Measurements from ENCODE around the gene FBXL16.

Gene FBXL16

GRCh38 chr16:747978-748746, 42.6 kb upstream of the FBXL16 start:
- no peaks in the 10 kb centered on the region for H3K9me2 ChIP-seq (replicated peaks; ENCODE audit: insufficient read depth, low read length)
- no peaks in the 10 kb centered on the region for H3F3A ChIP-seq (ENCODE audit: insufficient read depth, low read length)
- peaks cover 80% of the 10 kb centered on the region for H3K27me3 ChIP-seq (replicated peaks; ENCODE audit: insufficient read depth, low read length)
- H3K4me3 ChIP-seq (ENCODE audit: low read length), result no peak overlapping the region
- H3K4me1 ChIP-seq (ENCODE audit: low read length), result no peaks in the 10 kb centered on the region
- H3K79me2 ChIP-seq (ENCODE audit: low read length), result no peaks in the 10 kb centered on the region
- TF ChIP-seq EZH2 (optimal IDR thresholded peaks at IDR 0.05; ENCODE audit: low read depth, low read length) (no peak), CTCF (IDR thresholded peaks at IDR 0.05; ENCODE audit: low read length) (no peak), EZH2phosphoT487 (IDR thresholded peaks at IDR 0.05; ENCODE audit: low read length) (no peak)
- no peaks in the 10 kb centered on the region for H3K36me3 ChIP-seq (replicated peaks; ENCODE audit: insufficient read depth, low read length)
- H3K9me3 ChIP-seq (replicated peaks; ENCODE audit: insufficient read depth, low read length), result no peaks in the 10 kb centered on the region
- H3K4me2 ChIP-seq (ENCODE audit: low read depth, low read length), result no peak overlapping the region
- DNase-seq, result no peak
- no peak overlapping the region for H3K27ac ChIP-seq (ENCODE audit: low read length)
- H3K9ac ChIP-seq (ENCODE audit: low read length), result no peak overlapping the region
- H4K20me1 ChIP-seq (ENCODE audit: insufficient read depth, low read length), result no peaks in the 10 kb centered on the region
- H2AFZ ChIP-seq (ENCODE audit: low read length), result no peak overlapping the region

DNA sequence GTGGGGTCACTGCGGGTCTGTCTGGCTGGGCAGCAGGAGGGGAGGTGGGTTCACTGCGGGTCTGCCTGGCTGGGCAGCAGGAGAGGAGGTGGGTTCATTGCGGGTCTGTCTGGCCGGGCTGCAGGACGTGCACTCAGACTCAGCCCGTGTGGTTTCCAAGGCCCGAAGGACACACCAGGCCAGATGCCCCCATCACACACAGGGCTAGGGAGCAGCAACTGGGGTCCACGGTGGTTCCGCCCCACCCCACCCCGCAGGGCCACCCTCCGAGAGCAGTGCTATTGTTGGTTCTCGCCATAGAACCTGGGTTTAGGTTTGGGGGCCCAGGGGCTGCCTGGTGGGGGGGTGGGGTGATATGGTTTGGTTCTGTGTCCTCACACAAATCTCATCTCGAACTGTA, 41.0 kb upstream of the FBXL16 start:
- Histone ChIP-seq H3K4me2 (ENCODE audit: low read depth, low read length) (no peak overlapping the region), H3K9me2 (replicated peaks; ENCODE audit: insufficient read depth, low read length) (no peaks in the 10 kb centered on the region), H3K36me3 (replicated peaks; ENCODE audit: insufficient read depth, low read length) (no peaks in the 10 kb centered on the region), H3F3A (ENCODE audit: insufficient read depth, low read length) (no peaks in the 10 kb centered on the region), H2AFZ (ENCODE audit: low read length) (no peak overlapping the region), H3K79me2 (ENCODE audit: low read length) (no peaks in the 10 kb centered on the region), H3K27me3 (replicated peaks; ENCODE audit: insufficient read depth, low read length) (peaks cover 72% of the 10 kb centered on the region), H3K9me3 (replicated peaks; ENCODE audit: insufficient read depth, low read length) (no peaks in the 10 kb centered on the region), H3K4me3 (ENCODE audit: low read length) (no peak overlapping the region), H3K4me1 (ENCODE audit: low read length) (no peaks in the 10 kb centered on the region), H3K9ac (ENCODE audit: low read length) (no peak overlapping the region), H4K20me1 (ENCODE audit: insufficient read depth, low read length) (no peaks in the 10 kb centered on the region), H3K27ac (ENCODE audit: low read length) (no peak overlapping the region)
- no peak for DNase-seq
- TF ChIP-seq CTCF (IDR thresholded peaks at IDR 0.05; ENCODE audit: low read length) (no peak), EZH2phosphoT487 (IDR thresholded peaks at IDR 0.05; ENCODE audit: low read length) (no peak), EZH2 (optimal IDR thresholded peaks at IDR 0.05; ENCODE audit: low read depth, low read length) (no peak)

DNA sequence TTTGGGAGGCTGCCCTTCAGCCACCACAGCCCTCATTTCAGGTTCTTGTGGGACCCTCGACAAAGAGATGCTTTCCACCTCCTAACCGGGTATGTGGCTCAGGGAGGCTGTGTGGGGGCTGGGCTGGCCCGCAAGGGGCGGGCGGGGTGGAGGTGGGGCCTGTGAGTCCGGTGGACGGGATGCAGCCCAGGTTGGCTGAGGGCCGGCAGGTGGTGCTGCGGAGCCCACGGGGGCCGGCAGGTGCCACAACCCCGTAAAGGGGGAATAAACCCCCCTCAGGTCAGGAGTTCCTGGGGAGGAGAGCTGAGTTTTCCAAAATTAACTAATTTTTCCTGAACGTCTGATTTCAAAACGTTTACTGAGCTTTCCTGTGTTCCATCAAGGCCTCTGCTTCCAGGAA, 40.1 kb upstream of the FBXL16 start:
- Histone ChIP-seq H3K79me2 (ENCODE audit: low read length) (no peaks in the 10 kb centered on the region), H4K20me1 (ENCODE audit: insufficient read depth, low read length) (no peaks in the 10 kb centered on the region), H2AFZ (ENCODE audit: low read length) (no peak overlapping the region), H3K4me2 (ENCODE audit: low read depth, low read length) (no peak overlapping the region), H3F3A (ENCODE audit: insufficient read depth, low read length) (no peaks in the 10 kb centered on the region), H3K27ac (ENCODE audit: low read length) (no peak overlapping the region), H3K36me3 (replicated peaks; ENCODE audit: insufficient read depth, low read length) (no peaks in the 10 kb centered on the region), H3K9ac (ENCODE audit: low read length) (no peak overlapping the region), H3K9me2 (replicated peaks; ENCODE audit: insufficient read depth, low read length) (no peaks in the 10 kb centered on the region), H3K4me1 (ENCODE audit: low read length) (no peaks in the 10 kb centered on the region), H3K9me3 (replicated peaks; ENCODE audit: insufficient read depth, low read length) (no peaks in the 10 kb centered on the region), H3K27me3 (replicated peaks; ENCODE audit: insufficient read depth, low read length) (peaks cover 63% of the 10 kb centered on the region), H3K4me3 (ENCODE audit: low read length) (no peak overlapping the region)
- peak; percentile 48 for DNase-seq
- peak; percentile 60 for TF ChIP-seq CTCF (IDR thresholded peaks at IDR 0.05; ENCODE audit: low read length)
- TF ChIP-seq EZH2 (optimal IDR thresholded peaks at IDR 0.05; ENCODE audit: low read depth, low read length), result no peak
